Parietal lobe (tissue), 2 donors: Measurements from ENCODE around the gene RIPOR3. TPM values are rescaled to one million over a fixed set of nuclear protein-coding genes. Genes with fewer than 3 reads are reported as not detected.

Source experiments
- small RNA-seq: library from RNA; depleted of rRNA; stranded (forward); fragments of <200 nt; gene quantifications from one replicate; pipeline ENCODE3, GENCODE V24; 2014; ENCODE audit warnings: low replicate concordance
- total RNA-seq: library from RNA; depleted of rRNA; stranded (reverse); fragments of >200 nt; gene quantifications from one replicate; pipeline ENCODE4 v1.2.3, GENCODE V29; 2014

The RIPOR3 gene, protein sequence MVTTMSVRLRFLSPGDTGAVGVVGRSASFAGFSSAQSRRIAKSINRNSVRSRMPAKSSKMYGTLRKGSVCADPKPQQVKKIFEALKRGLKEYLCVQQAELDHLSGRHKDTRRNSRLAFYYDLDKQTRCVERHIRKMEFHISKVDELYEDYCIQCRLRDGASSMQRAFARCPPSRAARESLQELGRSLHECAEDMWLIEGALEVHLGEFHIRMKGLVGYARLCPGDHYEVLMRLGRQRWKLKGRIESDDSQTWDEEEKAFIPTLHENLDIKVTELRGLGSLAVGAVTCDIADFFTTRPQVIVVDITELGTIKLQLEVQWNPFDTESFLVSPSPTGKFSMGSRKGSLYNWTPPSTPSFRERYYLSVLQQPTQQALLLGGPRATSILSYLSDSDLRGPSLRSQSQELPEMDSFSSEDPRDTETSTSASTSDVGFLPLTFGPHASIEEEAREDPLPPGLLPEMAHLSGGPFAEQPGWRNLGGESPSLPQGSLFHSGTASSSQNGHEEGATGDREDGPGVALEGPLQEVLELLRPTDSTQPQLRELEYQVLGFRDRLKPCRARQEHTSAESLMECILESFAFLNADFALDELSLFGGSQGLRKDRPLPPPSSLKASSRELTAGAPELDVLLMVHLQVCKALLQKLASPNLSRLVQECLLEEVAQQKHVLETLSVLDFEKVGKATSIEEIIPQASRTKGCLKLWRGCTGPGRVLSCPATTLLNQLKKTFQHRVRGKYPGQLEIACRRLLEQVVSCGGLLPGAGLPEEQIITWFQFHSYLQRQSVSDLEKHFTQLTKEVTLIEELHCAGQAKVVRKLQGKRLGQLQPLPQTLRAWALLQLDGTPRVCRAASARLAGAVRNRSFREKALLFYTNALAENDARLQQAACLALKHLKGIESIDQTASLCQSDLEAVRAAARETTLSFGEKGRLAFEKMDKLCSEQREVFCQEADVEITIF
- 2.2 TPM for total RNA-seq

DNA sequence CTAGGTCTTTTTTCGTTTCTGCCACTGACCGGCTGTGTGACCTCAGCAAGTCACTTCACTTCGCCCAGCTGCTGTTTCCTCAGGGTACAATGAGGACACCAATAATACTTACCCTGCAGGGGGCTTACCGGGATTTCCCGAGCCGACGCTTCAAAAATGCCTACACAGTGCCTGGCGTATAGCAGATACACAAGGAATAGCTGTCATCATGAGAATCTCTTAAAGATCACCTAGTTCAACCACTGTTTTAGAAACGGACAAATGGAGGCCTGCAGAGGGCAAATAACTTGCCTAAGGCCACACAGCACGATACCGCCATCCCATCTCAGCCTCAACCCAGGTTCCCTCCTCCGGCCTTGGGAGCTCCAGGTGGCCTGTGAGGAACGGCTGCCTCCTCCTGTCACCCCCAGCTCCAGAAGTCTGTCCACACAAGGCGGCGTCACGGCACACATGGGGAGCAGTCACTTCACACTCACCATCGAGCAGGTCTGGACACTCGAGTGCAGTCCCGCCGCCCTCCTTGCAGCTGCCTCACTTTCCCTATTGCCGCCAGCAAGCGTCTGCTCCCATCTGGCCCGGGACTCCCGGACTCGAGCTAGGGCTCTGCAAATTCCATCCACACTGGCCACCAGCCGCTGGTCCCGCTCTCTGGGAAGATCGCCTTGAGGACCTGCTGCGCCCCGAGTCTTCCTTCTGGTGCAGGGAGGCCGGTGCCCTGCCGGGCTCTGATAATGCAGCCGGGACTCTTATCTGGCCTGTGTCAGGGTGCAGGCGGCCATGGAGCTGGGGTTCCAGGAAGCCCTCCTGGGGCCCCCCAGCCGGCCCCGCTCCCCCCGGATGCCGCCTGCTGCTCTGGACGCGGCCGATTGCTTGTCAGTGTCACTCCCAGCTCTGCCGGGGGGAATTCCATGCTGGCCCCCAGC is at the start of gene RIPOR3:
Gene RIPOR3, minus strand, starts transcription at position 893 of the 923 bp plus-strand sequence. Its CDS starts 414 bp downstream, at position 479.

DNA sequence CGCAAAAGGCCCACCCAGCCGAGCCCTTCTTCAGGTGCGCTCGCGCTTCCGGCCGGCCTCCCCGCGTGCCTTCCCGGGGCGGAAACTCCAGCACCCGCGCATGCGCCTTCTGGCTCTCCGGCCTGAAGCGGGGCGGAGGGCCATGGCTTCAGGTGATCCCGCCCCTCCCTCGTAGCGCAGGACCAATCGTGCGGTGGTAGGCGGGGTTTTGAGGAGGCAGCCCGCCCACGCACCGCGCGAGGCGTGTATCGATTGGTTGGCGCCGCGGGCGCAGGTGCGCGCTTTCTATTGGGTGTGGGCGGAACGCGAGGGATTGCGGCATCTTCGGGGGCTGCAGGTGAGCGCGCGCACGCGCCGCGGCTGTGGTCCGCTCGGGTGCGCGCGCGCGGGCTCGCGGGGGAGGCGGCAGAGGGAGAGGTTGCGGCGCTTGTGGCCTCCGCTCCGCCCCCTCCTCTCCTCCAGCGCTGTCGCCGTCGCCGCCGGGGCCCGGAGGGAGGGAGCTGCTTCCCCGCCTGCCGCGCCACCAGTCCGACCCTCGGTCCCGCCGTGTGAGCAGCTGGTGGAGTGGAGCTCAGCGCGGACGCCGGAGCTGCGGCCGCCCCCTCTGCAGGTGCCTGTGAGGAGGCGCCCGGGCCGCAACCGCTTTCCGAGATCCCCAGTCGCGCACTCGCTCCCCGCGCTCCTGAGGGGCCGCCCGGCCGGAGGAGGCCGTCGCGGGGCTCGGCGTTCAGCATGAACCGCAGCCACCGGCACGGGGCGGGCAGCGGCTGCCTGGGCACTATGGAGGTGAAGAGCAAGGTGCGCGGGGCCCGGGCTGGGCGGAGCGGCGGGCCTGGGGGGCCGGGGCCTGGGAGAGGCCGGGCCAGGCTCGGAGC is 40.0 kb upstream of the RIPOR3 start, which contains the start of gene PARD6B:
Gene PARD6B, plus strand, starts transcription at position 526 of the 875 bp plus-strand sequence. Its CDS starts 207 bp downstream, at position 733.

Small RNA genes lying within 50 kb of the gene (small RNA-seq; reads per million reads assigned to genes)
- not detected for gene MIR1302-5
- not detected for gene MIR645
- not detected for gene RF00019

Other genes starting within 250 kb of the RIPOR3 start
- 19.4 TPM for gene PTPN1, start 181.2 kb downstream of the RIPOR3 start, total RNA-seq
- 9.4 TPM for gene PARD6B, start 40.0 kb upstream of the RIPOR3 start, total RNA-seq
- gene BCAS4, start 103.5 kb upstream of the RIPOR3 start, total RNA-seq, result 12.5 TPM
- 141 TPM for gene ADNP, start 239.9 kb upstream of the RIPOR3 start, total RNA-seq